Prostate gland (tissue), 2 donors: ENCODE data around the gene TMEM201. TPM values are rescaled to one million over a fixed set of nuclear protein-coding genes. Genes with fewer than 3 reads are reported as not detected.
A peak's percentile ranks its signal among the peaks of the same experiment; 100 is the strongest.

Experiments
- DNase-seq: peaks from one replicate; pipeline ENCODE4 v3.0.0-alpha.2; 2019; ENCODE audit warnings: low spot score
- H3K27ac ChIP-seq, 2 donors: fragments of 200-600 bp; sonication (generic); 2 replicates each; pipeline ENCODE4 v1.5.1; 2017 to 2019
- H3K27me3 ChIP-seq: fragments of 200-600 bp; sonication (generic); replicated peaks from 2 replicates; pipeline ENCODE4 v1.5.1; 2019; ENCODE audit not compliant: insufficient read depth
- H3K36me3 ChIP-seq, 2 donors: fragments of 200-600 bp; sonication (generic); 1 replicate in 1 of 2; 2 replicates in 1 of 2; pipeline versions ENCODE4 v1.5.1 to v1.8.1; 2017 to 2019
- H3K4me1 ChIP-seq: fragments of 200-600 bp; sonication (generic); replicated peaks from 2 replicates; pipeline ENCODE4 v1.5.1; 2019
- H3K4me3 ChIP-seq, 2 donors: fragments of 200-600 bp; sonication (generic); 2 replicates each; pipeline ENCODE4 v1.5.1; 2017 to 2019
- H3K9me3 ChIP-seq: fragments of 200-600 bp; sonication (generic); 2 replicates; pipeline ENCODE4 v1.5.1; 2017
- CTCF ChIP-seq, 4 experiments: fragments of 200-600 bp in 2 of 4; fragments of 450-650 bp in 2 of 4; sonication (generic) in 2 of 4; IDR thresholded peaks; 1 replicate in 3 of 4; 2 replicates in 1 of 4; pipeline ENCODE4 v1.5.1; 2016 to 2019; ENCODE audit warnings: antibody characterized with exemption in 4 of 4, mild to moderate bottlenecking in 2 of 4, moderate library complexity in 2 of 4
- POLR2A ChIP-seq: fragments of 450-650 bp; IDR thresholded peaks from one replicate; pipeline ENCODE4 v1.6.1; 2016; ENCODE audit warnings: antibody characterized with exemption, mild to moderate bottlenecking
- POLR2AphosphoS5 ChIP-seq: sonication (generic); formaldehyde crosslinking; IDR thresholded peaks from one replicate; pipeline ENCODE4 v1.6.1; 2017; ENCODE audit warnings: antibody characterized with exemption
- WGBS: methylation state at CpG from one replicate; pipeline ENCODE4 v1.1.5; 2018; 5-methylcytosine and 5-hydroxymethylcytosine counted together
- intact Hi-C: fragments of 100-400 bp; cut with DNase I; formaldehyde crosslinking; loops from one replicate; pipeline ENCODE4 v1.14.2; 2022
- total RNA-seq, 2 donors: library from RNA; depleted of rRNA; stranded (reverse); fragments of >200 nt; gene quantifications; one replicate each; pipeline ENCODE4 v1.1.0, GENCODE V29; 2016

Gene TMEM201
- total RNA-seq, 2 donors from 2014 or later, result 9.6 to 27.9 TPM

GRCh38 chr1:9544926-9545325 lies 43.8 kb upstream of the TMEM201 start:
- intact Hi-C loops, result loop anchor here (5.0 kb wide), 1 partner anchor 37 kb away; no protein-coding TSS in a partner anchor

GRCh38 chr1:9549955-9550546 lies 38.7 kb upstream of the TMEM201 start:
- Histone ChIP-seq H3K36me3 (no peaks in the 10 kb centered on the region), H3K9me3 (no peaks in the 10 kb centered on the region), H3K4me1 (peaks cover 5% of the 10 kb centered on the region), H3K27ac (no peak overlapping the region), H3K4me3 (no peak overlapping the region), H3K27me3 (no peaks in the 10 kb centered on the region)
- 95% methylated on average over 5 of the region's 6 CpGs for WGBS
- no peak for DNase-seq
- intact Hi-C loops, result no loop called here
- TF ChIP-seq POLR2A (no peak), CTCF (IDR thresholded peaks at IDR 0.05) (no peak), POLR2AphosphoS5 (no peak)

More at GRCh38 chr1:9544926-9545325, 43.8 kb upstream of the TMEM201 start:
- Histone ChIP-seq H3K27ac (no peak overlapping the region), H3K36me3 (no peaks in the 10 kb centered on the region), H3K9me3 (no peaks in the 10 kb centered on the region), H3K4me3 (no peak overlapping the region), H3K4me1 (peaks cover 6% of the 10 kb centered on the region), H3K27me3 (no peaks in the 10 kb centered on the region)
- 68% methylated on average over 3 of the region's 3 CpGs for WGBS
- TF ChIP-seq POLR2A, result no peak
- no peak for TF ChIP-seq POLR2AphosphoS5
- no peak for TF ChIP-seq CTCF (IDR thresholded peaks at IDR 0.05)
- DNase-seq, result no peak

GRCh38 chr1:9551984-9552383 lies 36.7 kb upstream of the TMEM201 start:
- no peaks in the 10 kb centered on the region for H3K36me3 ChIP-seq
- TF ChIP-seq POLR2AphosphoS5, result no peak
- no peak for TF ChIP-seq CTCF (IDR thresholded peaks at IDR 0.05)
- no peak for TF ChIP-seq POLR2A
- H3K4me3 ChIP-seq, result no peak overlapping the region
- intact Hi-C loops, result no loop called here
- no peaks in the 10 kb centered on the region for H3K9me3 ChIP-seq
- peak overlapping the region; percentile 19 to 51 for H3K27ac ChIP-seq
- no peaks in the 10 kb centered on the region for H3K27me3 ChIP-seq
- H3K4me1 ChIP-seq, result peaks cover 5% of the 10 kb centered on the region
- 84% methylated on average over 1 of the region's 1 CpG for WGBS
- no peak for DNase-seq

- peak overlapping the region in 1 of 2 donors; percentile 68 for H3K27ac ChIP-seq
- 66% methylated on average over 4 of the region's 4 CpGs for WGBS
- H3K27me3 ChIP-seq, result no peaks in the 10 kb centered on the region
- H3K4me1 ChIP-seq, result peaks cover 12% of the 10 kb centered on the region
- no peaks in the 10 kb centered on the region for H3K9me3 ChIP-seq
- no peaks in the 10 kb centered on the region for H3K36me3 ChIP-seq
- TF ChIP-seq POLR2A (no peak), CTCF (IDR thresholded peaks at IDR 0.05) (no peak), POLR2AphosphoS5 (peak; percentile 79)
- no peak overlapping the region for H3K4me3 ChIP-seq
- DNase-seq, result peak; percentile 63
- intact Hi-C loops, result no loop called here
Measured at GRCh38 chr1:9553736-9554144, 35.0 kb upstream of the TMEM201 start.

GRCh38 chr1:9555942-9556341 lies 32.8 kb upstream of the TMEM201 start:
- intact Hi-C loops, result no loop called here
- Histone ChIP-seq H3K36me3 (no peaks in the 10 kb centered on the region), H3K27me3 (no peaks in the 10 kb centered on the region), H3K9me3 (no peaks in the 10 kb centered on the region), H3K27ac (peak overlapping the region in 1 of 2 donors; percentile 60), H3K4me3 (no peak overlapping the region), H3K4me1 (peaks cover 20% of the 10 kb centered on the region)
- TF ChIP-seq POLR2A (no peak), POLR2AphosphoS5 (no peak), CTCF (IDR thresholded peaks at IDR 0.05) (no peak)
- DNase-seq, result no peak
- 88% methylated on average over 4 of the region's 4 CpGs for WGBS
